ENCODE results near the gene FGF10.

FGF10 gene

DNA sequence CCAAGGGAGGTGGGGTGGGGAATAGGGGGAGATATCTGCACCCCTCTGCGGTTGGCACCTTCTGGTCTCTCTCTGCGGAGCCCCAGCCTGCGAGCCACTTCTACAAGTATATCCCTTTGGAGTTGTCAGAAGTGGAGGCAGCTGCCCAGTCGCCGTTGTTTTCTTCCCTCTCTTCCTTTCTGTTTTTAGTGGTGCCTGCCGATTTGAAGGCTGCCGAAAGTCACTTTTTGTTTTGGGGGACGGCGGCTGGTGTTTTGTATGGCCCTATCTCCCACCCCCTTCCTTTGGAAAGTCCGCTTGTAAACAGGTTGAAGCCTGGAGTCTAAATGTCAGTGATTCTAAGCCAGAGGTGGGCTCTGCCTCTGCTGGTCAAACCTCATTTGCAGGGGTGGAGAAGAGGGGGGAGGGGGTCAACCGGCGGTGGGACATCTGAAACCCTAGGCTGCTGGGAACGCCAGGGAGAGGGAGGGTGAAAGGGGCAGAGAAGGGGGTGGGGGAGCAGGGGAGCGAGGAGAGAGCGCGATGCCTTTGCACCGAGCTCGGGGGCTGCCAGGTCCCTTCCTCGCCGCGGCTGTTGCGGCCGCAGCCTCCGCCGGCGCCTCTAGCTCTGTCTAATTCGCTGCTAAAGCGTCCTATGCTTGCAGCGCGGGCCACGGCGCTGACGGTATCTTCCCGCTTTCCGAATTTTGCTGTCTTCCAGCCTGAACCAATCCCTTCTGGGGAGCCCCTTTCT, at the start of gene FGF10:
TSS of gene FGF10 (minus strand) at position 331 of the 733 bp plus-strand sequence. CDS start 738 bp downstream, outside the sequence.
- no peak for DNase-seq

- no peak for DNase-seq
Measured at GRCh38 chr5:44426944-44427343, 37.7 kb upstream of the FGF10 start.

DNA sequence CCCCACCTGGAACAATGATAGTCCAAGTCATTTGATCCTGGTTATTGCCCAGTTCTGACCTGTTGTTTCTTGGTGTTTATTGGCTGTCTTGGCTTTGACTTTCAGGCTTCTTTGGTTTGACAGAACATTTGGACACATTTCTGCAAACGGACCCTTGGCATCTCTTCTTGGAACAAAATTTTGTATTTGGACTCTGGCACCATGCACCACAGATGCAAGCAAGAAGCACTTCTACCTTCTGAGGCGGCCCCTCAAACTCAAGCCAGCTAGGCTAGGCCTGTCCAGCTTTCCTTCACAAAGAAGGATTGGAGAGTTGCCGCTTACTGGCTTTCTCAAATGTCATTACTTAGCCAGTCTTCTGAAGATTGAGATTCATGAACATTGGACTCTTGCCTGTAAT, 23.1 kb upstream of the FGF10 start:
- no peak for DNase-seq

DNA sequence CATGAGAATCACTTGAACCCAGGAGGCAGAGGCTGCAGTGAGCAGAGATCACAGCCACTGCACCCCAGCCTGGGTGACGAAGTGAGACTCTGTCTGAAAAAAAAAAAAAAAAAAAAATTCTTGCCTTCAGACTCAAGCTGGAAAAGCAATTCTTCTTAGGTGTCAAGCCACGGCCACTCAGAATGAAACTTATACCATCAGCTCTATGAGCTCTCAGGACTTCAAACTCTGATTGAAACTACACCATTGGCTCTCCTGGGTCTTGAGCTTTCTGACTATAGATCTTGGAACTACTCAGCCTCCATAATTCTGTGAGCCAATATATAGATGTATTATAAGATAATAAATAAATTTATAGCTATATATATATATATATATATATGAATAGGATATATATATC, 12.9 kb upstream of the FGF10 start:
- no peak for DNase-seq

GRCh38 chr5:44401611-44402010, 12.4 kb upstream of the FGF10 start:
- no peak for DNase-seq

DNA sequence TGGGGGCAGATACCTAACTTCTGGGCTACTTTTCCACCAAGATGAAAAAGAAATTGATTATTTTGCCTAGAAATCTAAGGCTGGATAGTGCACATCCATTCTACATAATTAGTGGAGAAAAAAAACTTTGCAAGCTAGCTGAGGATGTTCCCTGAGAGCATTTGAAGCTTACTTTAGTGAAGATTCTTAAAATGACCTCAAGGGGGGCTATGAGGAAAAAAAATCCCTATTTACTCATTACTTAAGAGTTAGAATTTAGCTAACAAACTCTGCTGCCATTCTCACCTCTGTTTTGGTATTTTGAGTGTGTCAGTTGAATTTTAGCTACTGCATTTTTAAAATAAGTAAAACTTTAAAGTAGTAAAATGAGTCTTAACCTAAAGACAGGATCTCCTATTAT, 9.2 kb upstream of the FGF10 start:
- DNase-seq: no peak

DNA sequence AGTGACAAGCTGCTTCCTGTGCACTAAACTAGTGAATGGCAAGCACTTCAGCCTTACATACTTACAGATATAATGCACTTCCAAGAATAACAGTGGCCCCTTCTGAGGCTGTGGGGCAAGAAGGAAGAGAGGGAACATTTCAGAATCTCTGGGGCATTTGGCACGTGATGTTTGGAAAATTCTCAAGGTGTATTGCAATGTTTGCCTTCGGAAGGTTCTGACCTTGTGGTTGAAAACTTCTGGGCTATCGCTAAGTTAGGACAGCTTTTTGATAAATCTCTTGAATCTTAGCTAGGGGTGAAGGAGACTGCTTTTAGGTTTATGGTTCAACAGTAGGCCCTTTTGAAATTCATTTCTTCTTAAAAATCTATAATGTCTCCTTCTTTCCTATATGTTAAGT, 7.1 kb upstream of the FGF10 start:
- DNase-seq: no peak

DNA sequence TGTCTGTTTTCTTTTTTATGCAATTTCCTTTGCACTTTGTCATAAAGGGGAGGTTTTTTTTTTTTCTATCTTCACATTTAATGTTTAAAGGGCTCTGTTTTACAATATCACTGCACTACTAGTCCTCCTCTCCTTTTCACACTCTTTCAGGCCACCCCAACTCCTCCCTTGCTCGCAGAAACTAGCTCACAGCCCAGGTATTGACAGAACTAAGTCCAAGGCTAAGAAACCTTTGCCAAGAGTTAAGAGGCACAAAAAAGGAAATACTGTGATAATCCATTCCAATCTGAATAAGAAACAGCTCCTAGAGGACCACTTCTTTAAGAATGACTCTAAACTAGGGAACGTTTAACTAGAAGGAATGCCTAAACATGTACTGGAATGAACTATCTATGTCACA, 1.1 kb upstream of the FGF10 start:
- no peak for DNase-seq

DNA sequence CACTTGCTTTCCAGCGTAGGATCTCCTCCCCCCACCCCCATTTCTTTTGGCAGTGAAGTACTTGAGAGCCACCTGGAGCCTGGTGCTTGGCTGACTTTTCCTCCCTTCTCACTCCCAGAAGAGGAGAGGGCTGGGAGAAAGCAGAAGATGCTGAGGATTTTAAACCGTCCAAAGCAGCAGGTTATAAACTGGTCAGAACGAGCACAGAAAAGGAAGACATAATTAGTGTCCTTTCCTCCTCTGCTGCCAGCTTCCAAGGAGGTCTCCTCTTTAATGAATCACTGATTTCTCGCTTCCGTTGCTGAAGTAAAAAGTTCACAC, 563 bp upstream of the FGF10 start:
- no peak for DNase-seq

DNA sequence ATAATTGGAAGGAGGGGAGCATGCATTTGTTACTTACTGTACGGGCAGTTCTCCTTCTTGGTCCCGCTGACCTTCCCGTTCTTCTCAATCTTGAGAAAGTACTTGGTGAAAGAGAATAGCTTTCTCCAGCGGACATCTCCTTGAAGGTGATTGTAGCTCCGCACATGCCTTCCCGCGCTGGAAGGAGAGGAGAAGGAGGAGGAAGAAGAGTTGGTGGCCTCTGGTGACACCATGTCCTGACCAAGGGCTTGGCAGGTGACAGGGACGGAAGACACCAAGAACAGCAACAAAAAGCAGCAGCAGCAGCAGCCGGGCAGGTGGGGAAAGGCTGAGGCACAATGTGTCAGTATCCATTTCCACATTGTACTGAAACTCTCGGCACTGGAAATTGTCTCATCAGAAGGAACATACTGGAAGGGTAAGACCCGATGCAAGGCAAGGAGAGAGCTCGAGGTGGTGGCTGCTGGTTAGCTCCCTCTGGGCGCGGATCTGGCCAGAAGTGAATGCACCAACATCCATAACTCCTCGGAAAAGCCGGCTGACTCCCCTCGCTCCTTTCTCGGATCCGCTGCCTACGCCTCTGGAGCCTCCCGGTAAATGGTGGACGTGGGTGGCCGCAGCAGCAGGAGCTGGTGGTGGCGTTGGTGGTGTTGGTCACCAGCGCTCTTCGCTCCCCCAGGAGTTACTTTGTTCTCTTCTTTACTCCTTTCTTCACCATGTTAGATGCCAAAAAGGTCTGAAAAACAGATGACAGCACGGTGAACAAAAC, 715 bp downstream of the FGF10 start:
- no peak for DNase-seq

DNA sequence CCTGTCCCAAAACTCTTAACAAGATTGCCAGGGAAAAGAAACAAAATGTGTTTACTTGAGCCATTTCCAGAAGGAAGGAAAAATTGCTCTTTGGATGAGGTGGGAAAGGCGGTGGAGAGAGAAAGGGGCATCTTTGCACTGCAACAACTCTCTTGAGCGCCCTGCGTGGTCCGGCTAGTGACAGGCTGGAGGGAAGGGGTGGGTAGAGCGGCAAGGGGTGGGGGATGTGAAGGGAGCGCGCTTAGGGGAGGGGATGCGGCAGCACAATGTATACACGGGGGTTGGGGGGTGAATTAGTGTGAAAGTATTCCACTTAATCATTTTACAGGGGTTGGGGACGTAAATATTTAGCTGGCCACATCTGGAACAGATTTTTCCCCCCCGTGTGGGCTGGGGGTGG, 1.3 kb downstream of the FGF10 start:
- DNase-seq: no peak

- no peak for DNase-seq
Measured at GRCh38 chr5:44387406-44387805, 1.8 kb downstream of the FGF10 start.

DNA sequence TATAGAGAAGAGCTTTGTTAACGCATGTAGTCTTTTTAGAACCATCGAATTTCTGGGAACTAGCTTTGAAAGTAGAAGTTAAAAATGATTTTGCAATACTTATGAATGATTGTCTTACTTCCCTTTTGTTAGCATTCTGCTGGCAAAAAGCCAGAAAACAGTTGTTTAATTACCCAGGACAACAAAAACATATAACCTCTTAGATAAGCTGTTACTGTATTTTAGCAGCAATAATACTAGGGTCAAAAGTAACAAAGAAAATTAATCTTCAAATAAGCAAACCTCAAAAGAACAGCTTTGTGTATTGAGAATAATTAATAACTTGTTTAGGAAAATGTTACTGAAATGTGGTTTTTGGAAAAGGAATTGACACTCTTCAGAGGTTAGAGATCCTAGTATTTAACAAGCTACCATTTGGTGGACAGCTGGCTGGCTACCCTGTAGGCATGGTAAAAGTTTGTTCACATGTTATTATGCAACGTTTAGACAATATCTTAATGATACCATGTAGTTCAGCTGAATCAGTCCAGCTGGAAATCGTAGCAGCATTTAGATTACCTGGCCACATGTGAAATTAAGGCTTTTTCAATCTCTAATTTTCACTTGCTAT, 3.8 kb downstream of the FGF10 start:
- no peak for DNase-seq

DNA sequence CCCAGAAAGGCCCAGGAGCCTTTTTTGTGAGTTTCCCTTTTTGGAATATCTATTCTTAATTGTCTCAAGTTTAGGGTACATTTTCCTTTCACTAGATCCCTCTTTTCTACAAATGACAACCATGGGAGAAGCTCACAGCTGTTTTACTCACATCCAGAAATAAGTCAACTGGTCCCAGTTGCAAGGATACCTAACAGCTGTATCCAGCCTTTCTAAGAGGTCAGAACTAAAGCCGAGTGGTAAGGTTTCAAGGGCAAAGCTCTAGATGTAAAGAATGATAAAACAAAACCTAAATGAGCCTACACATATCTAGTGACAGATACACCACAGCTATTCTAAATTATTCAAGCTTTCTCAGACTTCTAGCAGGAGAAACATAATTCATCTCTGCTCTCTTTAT, 4.4 kb downstream of the FGF10 start:
- DNase-seq: no peak

GRCh38 chr5:44382894-44383293, 6.3 kb downstream of the FGF10 start:
- DNase-seq: no peak

- no peak for DNase-seq
Measured at GRCh38 chr5:44377057-44377456, 12.2 kb downstream of the FGF10 start.

GRCh38 chr5:44372028-44372427, 17.2 kb downstream of the FGF10 start:
- DNase-seq: no peak

GRCh38 chr5:44367203-44367602, 22.0 kb downstream of the FGF10 start:
- DNase-seq: no peak

DNA sequence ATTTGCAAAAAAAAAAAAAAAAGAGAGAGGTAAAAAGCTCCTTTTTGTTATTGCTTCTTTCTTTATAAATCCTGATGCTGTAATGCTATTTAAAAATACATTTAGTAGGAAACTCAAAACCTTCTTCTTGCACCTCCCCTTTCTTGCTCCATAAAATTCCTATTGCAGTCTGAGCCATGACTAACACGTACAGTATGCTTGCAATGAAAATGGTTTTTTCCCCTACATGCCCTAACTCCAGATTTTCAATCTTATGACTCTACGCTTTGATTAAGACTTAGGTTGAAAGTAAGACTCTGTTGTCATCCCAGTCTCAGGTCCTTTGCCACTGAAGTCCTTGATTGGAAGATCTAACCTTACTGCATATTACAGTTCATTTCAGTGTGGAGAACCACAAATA, 23.9 kb downstream of the FGF10 start:
- no peak for DNase-seq

GRCh38 chr5:44364097-44364496, 25.1 kb downstream of the FGF10 start:
- no peak for DNase-seq

DNA sequence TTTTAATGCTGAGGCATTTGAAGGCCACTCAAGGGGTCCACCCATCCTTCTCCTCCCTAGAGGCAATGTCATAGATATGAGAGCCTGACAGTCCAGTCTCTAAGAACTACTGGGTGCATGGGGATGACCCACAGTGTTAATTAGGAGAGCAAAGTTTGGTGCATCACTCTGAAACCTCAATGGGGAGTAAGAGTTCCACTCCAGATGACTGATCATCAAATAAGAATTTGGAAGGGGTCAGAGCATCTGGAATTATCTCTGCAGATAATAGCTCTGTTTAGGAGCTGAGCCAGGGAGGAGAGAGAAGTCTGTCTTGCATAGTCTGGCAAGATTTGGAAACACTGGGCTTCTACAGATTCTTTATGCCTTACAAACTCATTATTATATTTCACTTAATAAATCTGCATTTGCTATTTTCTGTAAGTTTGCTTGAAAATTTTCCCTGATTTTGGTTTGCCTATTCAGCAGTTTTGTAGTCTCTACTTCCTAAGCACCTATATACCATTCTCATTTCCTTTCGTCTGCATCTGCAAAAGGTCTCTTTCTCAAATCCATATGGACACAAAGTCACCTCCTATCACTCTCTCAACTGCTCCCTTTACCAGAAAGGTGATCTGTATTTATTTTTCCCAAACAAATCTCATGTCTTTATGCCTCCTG, 27.7 kb downstream of the FGF10 start:
- DNase-seq: no peak

GRCh38 chr5:44360919-44361318, 28.3 kb downstream of the FGF10 start:
- no peak for DNase-seq

GRCh38 chr5:44358421-44358820, 30.8 kb downstream of the FGF10 start:
- no peak for DNase-seq

- DNase-seq: no peak
Measured at GRCh38 chr5:44356231-44356630, 33.0 kb downstream of the FGF10 start.

All from activated CD8-positive, alpha-beta memory T cell treated with anti-CD3 and anti-CD28 coated beads, Interleukin-2, amount 50 U/mL, for 48 hours (primary cell).